HG03039 (cell line): ENCODE data around the gene NTSR1.
A peak's percentile ranks its signal among the peaks of the same experiment; 100 is the strongest.

Experiments used
- ATAC-seq: cut with Tn5 transposase; IDR thresholded peaks from one replicate; pipeline ENCODE4 v1.9.1; 2021; ENCODE audit warnings: mild to moderate bottlenecking, moderate library complexity; ENCODE audit not compliant: unreplicated experiment

NTSR1 gene

GRCh38 chr20:62797671-62798532 is 89.3 kb downstream of the NTSR1 start:
- no peak for ATAC-seq

GRCh38 chr20:62799036-62799435 is 90.4 kb downstream of the NTSR1 start:
- no peak for ATAC-seq

- no peak for ATAC-seq
Observed at GRCh38 chr20:62799459-62799858, 90.8 kb downstream of the NTSR1 start.

- ATAC-seq, result no peak
Observed at GRCh38 chr20:62799873-62800272, 91.2 kb downstream of the NTSR1 start.

- ATAC-seq, result no peak
Observed at GRCh38 chr20:62800314-62801259, 92.0 kb downstream of the NTSR1 start.

- no peak for ATAC-seq
Observed at GRCh38 chr20:62801284-62802010, 92.8 kb downstream of the NTSR1 start.

- no peak for ATAC-seq
Observed at GRCh38 chr20:62802026-62802712, 93.5 kb downstream of the NTSR1 start.

- ATAC-seq, result no peak
Observed at GRCh38 chr20:62804021-62804626, 95.5 kb downstream of the NTSR1 start.

GRCh38 chr20:62804627-62805154 is 96.1 kb downstream of the NTSR1 start, which contains the start of gene OGFR:
OGFR (plus strand) TSS chr20:62804835; CDS start chr20:62804860, 25 bp downstream.
- ATAC-seq, result peak; percentile 39

- ATAC-seq, result peak; percentile 21
Observed at GRCh38 chr20:62805155-62805710, 96.6 kb downstream of the NTSR1 start.

- ATAC-seq, result no peak
Observed at GRCh38 chr20:62805711-62806382, 97.2 kb downstream of the NTSR1 start.

- ATAC-seq, result no peak
Observed at GRCh38 chr20:62806383-62807050, 97.9 kb downstream of the NTSR1 start.

- ATAC-seq, result no peak
Observed at GRCh38 chr20:62807444-62808210, 99.0 kb downstream of the NTSR1 start.

- no peak for ATAC-seq
Observed at GRCh38 chr20:62808211-62808865, 99.7 kb downstream of the NTSR1 start.

GRCh38 chr20:62809530-62810428 is 101.1 kb downstream of the NTSR1 start:
- no peak for ATAC-seq

- ATAC-seq, result no peak
Observed at GRCh38 chr20:62811320-62811719, 102.7 kb downstream of the NTSR1 start.
